ENCODE data around the gene ARV1. TPM values are rescaled to one million over a fixed set of nuclear protein-coding genes. Genes with fewer than 3 reads are reported as not detected.
A peak's percentile ranks its signal among the peaks of the same experiment; 100 is the strongest.

Gene ARV1
- total RNA-seq, 4 donors from 2014 or later: 24.1 to 36.4 (median 29.4) TPM

GRCh38 chr1:231036416-231036815 is 57.5 kb downstream of the ARV1 start:
- Histone ChIP-seq H3K4me3 (no peak overlapping the region), H3K36me3 (no peaks in the 10 kb centered on the region), H3K9me3 (no peaks in the 10 kb centered on the region), H3K27me3 (no peaks in the 10 kb centered on the region), H3K27ac (no peak overlapping the region), H3K4me1 (peaks cover 27% of the 10 kb centered on the region)
- TF ChIP-seq POLR2AphosphoS5 (IDR thresholded peaks at IDR 0.05) (no peak), EP300 (IDR thresholded peaks at IDR 0.05) (no peak), POLR2A (IDR thresholded peaks at IDR 0.05) (no peak), CTCF (IDR thresholded peaks at IDR 0.05) (no peak)
- no peak for DNase-seq (ENCODE audit: low spot score in 2 of 2)
- WGBS: 63% methylated on average over 5 of the region's 5 CpGs

GRCh38 chr1:231037585-231038517 is 59.0 kb downstream of the ARV1 start:
- Histone ChIP-seq H3K9me3 (no peaks in the 10 kb centered on the region), H3K36me3 (no peaks in the 10 kb centered on the region), H3K27me3 (no peaks in the 10 kb centered on the region), H3K4me3 (no peak overlapping the region), H3K27ac (no peak overlapping the region), H3K4me1 (peaks cover 27% of the 10 kb centered on the region)
- no peak for DNase-seq (ENCODE audit: low spot score in 2 of 2)
- no peak for TF ChIP-seq CTCF (IDR thresholded peaks at IDR 0.05)
- no peak for TF ChIP-seq EP300 (IDR thresholded peaks at IDR 0.05)
- no peak for TF ChIP-seq POLR2AphosphoS5 (IDR thresholded peaks at IDR 0.05)
- TF ChIP-seq POLR2A (IDR thresholded peaks at IDR 0.05): no peak
- 69% methylated on average over 13 of the region's 13 CpGs for WGBS

- 1% methylated on average over 53 of the region's 91 CpGs for WGBS
- H3K27ac ChIP-seq: peak overlapping the region; percentile 66
- H3K4me1 ChIP-seq: peaks cover 27% of the 10 kb centered on the region
- no peak for TF ChIP-seq POLR2AphosphoS5 (IDR thresholded peaks at IDR 0.05)
- TF ChIP-seq CTCF (IDR thresholded peaks at IDR 0.05): no peak
- TF ChIP-seq POLR2A (IDR thresholded peaks at IDR 0.05): no peak
- TF ChIP-seq EP300 (IDR thresholded peaks at IDR 0.05): no peak
- no peaks in the 10 kb centered on the region for H3K9me3 ChIP-seq
- no peak for DNase-seq (ENCODE audit: low spot score in 2 of 2)
- no peaks in the 10 kb centered on the region for H3K27me3 ChIP-seq
- H3K4me3 ChIP-seq: peak overlapping the region; percentile 81
- H3K36me3 ChIP-seq: no peaks in the 10 kb centered on the region
Observed at GRCh38 chr1:231039161-231040018, 60.5 kb downstream of the ARV1 start.

GRCh38 chr1:231040019-231040799 is 61.3 kb downstream of the ARV1 start, which contains the start of gene FAM89A:
TSS of gene FAM89A (minus strand) at chr1:231040254. CDS start at chr1:231040211, 43 bp downstream.
- no peaks in the 10 kb centered on the region for H3K27me3 ChIP-seq
- no peak for TF ChIP-seq CTCF (IDR thresholded peaks at IDR 0.05)
- TF ChIP-seq POLR2A (IDR thresholded peaks at IDR 0.05): no peak
- no peak for TF ChIP-seq EP300 (IDR thresholded peaks at IDR 0.05)
- no peak for TF ChIP-seq POLR2AphosphoS5 (IDR thresholded peaks at IDR 0.05)
- H3K4me3 ChIP-seq: peak within 1 kb of the TSS; percentile 81
- peak in 1 of 2 donors; percentile 69 for DNase-seq (ENCODE audit: low spot score in 2 of 2)
- 2% methylated on average over 26 of the region's 82 CpGs for WGBS
- peaks cover 27% of the 10 kb centered on the region for H3K4me1 ChIP-seq
- peak within 1 kb of the TSS; percentile 66 for H3K27ac ChIP-seq
- no peaks in the 10 kb centered on the region for H3K36me3 ChIP-seq
- no peaks in the 10 kb centered on the region for H3K9me3 ChIP-seq

All from suprapubic skin (tissue), 4 donors.